MM.1S (cell line): Measurements from ENCODE around the gene EMC6.

ENCODE experiments used
- DNase-seq: peaks from one replicate; pipeline ENCODE4 v3.0.0-alpha.2; 2015
- H2AFZ ChIP-seq: fragments of 300-600 bp; sonication (generic); 2 replicates; pipeline ENCODE4 v1.6.0; 2016; ENCODE audit warnings: antibody characterized with exemption, low read length
- H3F3A ChIP-seq: fragments of 300-600 bp; sonication (generic); 2 replicates; pipeline ENCODE4 v1.6.1; 2016; ENCODE audit warnings: mild to moderate bottlenecking, antibody characterized with exemption, low read length, moderate library complexity, mixed read lengths; ENCODE audit not compliant: insufficient read depth
- H3K27ac ChIP-seq: fragments of 300-600 bp; sonication (generic); 2 replicates; pipeline ENCODE4 v1.5.1; 2016; ENCODE audit warnings: mild to moderate bottlenecking, low read length
- H3K27me3 ChIP-seq: fragments of 300-600 bp; sonication (generic); replicated peaks from 2 replicates; pipeline ENCODE4 v1.6.0; 2016; ENCODE audit warnings: low read length; ENCODE audit not compliant: insufficient read depth
- H3K36me3 ChIP-seq: fragments of 300-600 bp; sonication (generic); replicated peaks from 2 replicates; pipeline ENCODE4 v1.6.1; 2016; ENCODE audit warnings: mild to moderate bottlenecking, low read length, mixed read lengths; ENCODE audit not compliant: insufficient read depth
- H3K4me1 ChIP-seq: fragments of 300-600 bp; sonication (generic); 2 replicates; pipeline ENCODE4 v1.6.1; 2016; ENCODE audit warnings: low read length, mixed read lengths
- H3K4me2 ChIP-seq: fragments of 300-600 bp; sonication (generic); 2 replicates; pipeline ENCODE4 v1.6.0; 2016; ENCODE audit warnings: low read depth, low read length
- H3K4me3 ChIP-seq: fragments of 300-600 bp; sonication (generic); 2 replicates; pipeline ENCODE4 v1.5.1; 2016; ENCODE audit warnings: low read length, mixed read lengths
- H3K79me2 ChIP-seq: fragments of 300-600 bp; sonication (generic); 2 replicates; pipeline ENCODE4 v1.6.1; 2016; ENCODE audit warnings: mixed run types, low read length, mixed read lengths
- H3K9ac ChIP-seq: fragments of 300-600 bp; sonication (generic); 2 replicates; pipeline ENCODE4 v1.6.1; 2016; ENCODE audit warnings: low read length, mixed read lengths
- H3K9me2 ChIP-seq: fragments of 300-600 bp; sonication (generic); replicated peaks from 2 replicates; pipeline ENCODE4 v1.6.1; 2016; ENCODE audit warnings: mild to moderate bottlenecking, low read length, mixed read lengths; ENCODE audit not compliant: insufficient read depth
- H3K9me3 ChIP-seq: fragments of 300-600 bp; sonication (generic); replicated peaks from 2 replicates; pipeline ENCODE4 v1.6.1; 2016; ENCODE audit warnings: mild to moderate bottlenecking, low read length, mixed read lengths; ENCODE audit not compliant: insufficient read depth
- H4K20me1 ChIP-seq: fragments of 300-600 bp; sonication (generic); 2 replicates; pipeline ENCODE4 v1.6.1; 2016; ENCODE audit warnings: mild to moderate bottlenecking, low read length, moderate library complexity, mixed read lengths; ENCODE audit not compliant: insufficient read depth
- CTCF ChIP-seq: fragments of 300-600 bp; sonication (generic); IDR thresholded peaks from 2 replicates; pipeline ENCODE4 v1.5.1; 2016; ENCODE audit warnings: antibody characterized with exemption, low read length, mixed read lengths
- EZH2 ChIP-seq: fragments of 300-600 bp; sonication (generic); optimal IDR thresholded peaks from 2 replicates; pipeline ENCODE3; 2017; ENCODE audit warnings: low read depth, mild to moderate bottlenecking, antibody characterized with exemption, low read length, mixed read lengths
- EZH2phosphoT487 ChIP-seq: fragments of 300-600 bp; sonication (generic); IDR thresholded peaks from 2 replicates; pipeline ENCODE4 v1.6.1; 2018; ENCODE audit warnings: antibody characterized with exemption, low read length

EMC6 gene

GRCh38 chr17:3690094-3690715 lies 21.6 kb downstream of the EMC6 start:
- Histone ChIP-seq H3K27me3 (no peaks in the 10 kb centered on the region), H3K4me1 (0 out of 2 replicates have a peak, but pooled peaks cover 3% of the 10 kb centered on the region), H3K4me2 (no peak overlapping the region), H3K36me3 (no peaks in the 10 kb centered on the region), H3K27ac (no peak overlapping the region), H3K9me3 (no peaks in the 10 kb centered on the region), H3K9ac (no peak overlapping the region), H3K79me2 (peaks cover 43% of the 10 kb centered on the region), H4K20me1 (no peaks in the 10 kb centered on the region), H3K4me3 (no peak overlapping the region), H2AFZ (no peak overlapping the region), H3F3A (no peaks in the 10 kb centered on the region), H3K9me2 (no peaks in the 10 kb centered on the region)
- no peak for DNase-seq
- TF ChIP-seq EZH2, result no peak
- no peak for TF ChIP-seq EZH2phosphoT487
- TF ChIP-seq CTCF, result no peak

- Histone ChIP-seq H3K4me1 (0 out of 2 replicates have a peak, but pooled peaks cover 3% of the 10 kb centered on the region), H3K36me3 (no peaks in the 10 kb centered on the region), H3K9ac (no peak overlapping the region), H3K27me3 (no peaks in the 10 kb centered on the region), H3K27ac (no peak overlapping the region), H3K9me3 (no peaks in the 10 kb centered on the region), H3K4me2 (no peak overlapping the region), H3F3A (no peaks in the 10 kb centered on the region), H4K20me1 (no peaks in the 10 kb centered on the region), H2AFZ (no peak overlapping the region), H3K4me3 (no peak overlapping the region), H3K9me2 (no peaks in the 10 kb centered on the region), H3K79me2 (peaks cover 49% of the 10 kb centered on the region)
- DNase-seq, result no peak
- TF ChIP-seq CTCF, result no peak
Measured at GRCh38 chr17:3691617-3692067, 23.0 kb downstream of the EMC6 start.

- H3K27me3 ChIP-seq, result no peaks in the 10 kb centered on the region
- no peak overlapping the region for H2AFZ ChIP-seq
- no peak overlapping the region for H3K4me2 ChIP-seq
- no peaks in the 10 kb centered on the region for H3K9me3 ChIP-seq
- TF ChIP-seq CTCF (0 out of 2 replicates have a peak, but pooled peaks have one; percentile 9), EZH2phosphoT487 (no peak)
- H3K4me1 ChIP-seq, result 0 out of 2 replicates have a peak, but pooled peaks cover 3% of the 10 kb centered on the region
- DNase-seq, result no peak
- H3K36me3 ChIP-seq, result no peaks in the 10 kb centered on the region
- no peaks in the 10 kb centered on the region for H3F3A ChIP-seq
- no peaks in the 10 kb centered on the region for H3K9me2 ChIP-seq
- no peak overlapping the region for H3K27ac ChIP-seq
- no peak overlapping the region for H3K4me3 ChIP-seq
- H3K9ac ChIP-seq, result no peak overlapping the region
- no peaks in the 10 kb centered on the region for H4K20me1 ChIP-seq
- peaks cover 49% of the 10 kb centered on the region for H3K79me2 ChIP-seq
Measured at GRCh38 chr17:3692346-3692745, 23.7 kb downstream of the EMC6 start.
